HepG2 (cell line): ENCODE measurements around the gene LIMA1. TPM values are rescaled to one million over a fixed set of nuclear protein-coding genes. Genes with fewer than 3 reads are reported as not detected.

Experiments used
- CCAR2 ChIP-seq: fragments of 200-400 bp; formaldehyde crosslinking; optimal IDR thresholded peaks from 2 replicates; pipeline ENCODE3; 2018; ENCODE audit warnings: low read depth, mild to moderate bottlenecking, low read length, moderate library complexity
- CREB1 ChIP-seq, 2 experiments: fragments of 450-650 bp in 1 of 2; IDR thresholded peaks; 2 replicates each; pipeline ENCODE4 v1.6.1; 2016 to 2017; ENCODE audit warnings: control low read depth in 1 of 2, mild to moderate bottlenecking in 1 of 2, missing compliant biosample characterization in 1 of 2, missing genetic modification characterization in 1 of 2
- HHEX ChIP-seq: IDR thresholded peaks from 2 replicates; pipeline ENCODE4 v1.6.1; 2016; ENCODE audit warnings: control low read depth
- HNF4A ChIP-seq: sonication (generic); formaldehyde crosslinking; IDR thresholded peaks from 2 replicates; pipeline ENCODE4 v1.4.0; 2020; ENCODE audit warnings: missing genetic modification reagents
- MIXL1 ChIP-seq: IDR thresholded peaks from 2 replicates; pipeline ENCODE4 v1.6.1; 2016
- NR2F6 ChIP-seq, 2 experiments: IDR thresholded peaks; 2 replicates each; pipeline ENCODE4 v1.6.1; 2016; ENCODE audit warnings: antibody characterized with exemption in 1 of 2, mild to moderate bottlenecking in 1 of 2
- SNRNP70 ChIP-seq: fragments of 200-400 bp; formaldehyde crosslinking; IDR thresholded peaks from 2 replicates; pipeline ENCODE4 v1.6.1; 2017; ENCODE audit warnings: mild to moderate bottlenecking, low read depth, low read length, moderate library complexity
- ZNF124 ChIP-seq: sonication (generic); formaldehyde crosslinking; IDR thresholded peaks from 2 replicates; pipeline ENCODE4 v1.4.0; 2020; ENCODE audit warnings: missing genetic modification reagents
- ZNF33A ChIP-seq: sonication (generic); formaldehyde crosslinking; IDR thresholded peaks from 2 replicates; pipeline ENCODE4 v1.5.1; 2020; ENCODE audit warnings: missing genetic modification reagents, mild to moderate bottlenecking, moderate library complexity, borderline replicate concordance
- ZNF878 ChIP-seq: sonication (generic); formaldehyde crosslinking; IDR thresholded peaks from 2 replicates; pipeline ENCODE4 v1.8.1; 2023; ENCODE audit warnings: mild to moderate bottlenecking, missing genetic modification reagents, moderate library complexity
- polyA plus RNA-seq, 8 experiments: library from polyadenylated mRNA; depleted of rRNA in 3 of 8; stranded (reverse) in 7 of 8; unstranded in 1 of 8; fragments of >200 nt; fragmentation: Illumina TruSeq in 4 of 8; extraction: Trizol in 4 of 8; gene quantifications; 2 replicates each; pipeline versions ENCODE4 v1.2.1 to v1.2.3, GENCODE V29; 2011 to 2016; ENCODE audit warnings: low read depth in 4 of 8, missing spikeins in 1 of 8, mixed read lengths in 1 of 8; ENCODE audit not compliant: insufficient read depth in 1 of 8
- total RNA-seq, 5 experiments: library from RNA; depleted of rRNA; stranded (reverse); fragments of >200 nt; fragmentation: Illumina TruSeq; extraction: Trizol; gene quantifications; 2 replicates each; pipeline ENCODE4 v1.2.3, GENCODE V29; 2016; ENCODE audit warnings: low read depth in 1 of 5
- TF ChIP-seq, protein P1 (sequence below): sonication (generic); formaldehyde crosslinking; IDR thresholded peaks from 2 replicates; pipeline ENCODE4 v1.5.1; 2020; ENCODE audit warnings: mild to moderate bottlenecking, missing genetic modification reagents, moderate library complexity
- TF ChIP-seq, protein P2 (sequence below): sonication (generic); formaldehyde crosslinking; IDR thresholded peaks from 2 replicates; pipeline ENCODE4 v1.8.1; 2023; ENCODE audit warnings: missing genetic modification reagents, mild to moderate bottlenecking, borderline replicate concordance
- TF ChIP-seq, protein P3 (sequence below): sonication (generic); formaldehyde crosslinking; IDR thresholded peaks from 2 replicates; pipeline ENCODE4 v1.4.0; 2020; ENCODE audit warnings: missing genetic modification reagents
- TF ChIP-seq, protein P4 (sequence below): IDR thresholded peaks from 2 replicates; pipeline ENCODE4 v1.4.0; 2020; ENCODE audit warnings: mild to moderate bottlenecking, missing genetic modification reagents
- TF ChIP-seq, protein P5 (sequence below), 2 experiments: fragments of 450-650 bp in 1 of 2; sonication (generic) in 1 of 2; formaldehyde crosslinking; IDR thresholded peaks; 2 replicates each; pipeline versions ENCODE4 v1.5.0 to v1.8.0; 2020 to 2022; ENCODE audit warnings: mild to moderate bottlenecking in 1 of 2, missing genetic modification reagents in 1 of 2
- TF ChIP-seq, protein P6 (sequence below): sonication (generic); formaldehyde crosslinking; IDR thresholded peaks from 2 replicates; pipeline ENCODE4 v1.4.0; 2020; ENCODE audit warnings: missing genetic modification reagents

LIMA1 gene
- total and polyA plus RNA-seq, 2 of the 13 experiments (the other 11 are each of a cell fraction or from before 2014, with no cell fraction given), result 13.0 to 19.8 TPM

DNA sequence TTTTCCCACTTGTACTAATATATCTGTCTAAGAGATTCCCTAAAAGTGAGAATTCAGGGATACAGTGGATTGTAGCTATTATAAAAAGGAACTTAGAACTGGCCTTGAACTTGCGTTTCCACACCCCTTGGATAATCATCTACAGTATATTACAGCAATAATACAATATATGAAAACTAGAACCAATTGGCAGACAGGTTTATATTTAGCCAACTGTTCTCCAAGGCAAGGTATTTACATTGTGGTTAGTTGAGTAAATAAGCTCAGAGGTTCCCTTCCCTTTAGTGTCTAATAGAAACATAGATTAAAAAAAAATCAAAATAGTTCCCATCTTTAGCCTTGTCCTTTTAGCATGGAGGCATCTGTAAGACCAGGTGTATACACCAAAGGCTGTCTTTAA lies 42.1 kb downstream of the LIMA1 start (continued):
- TF ChIP-seq, protein P1, sequence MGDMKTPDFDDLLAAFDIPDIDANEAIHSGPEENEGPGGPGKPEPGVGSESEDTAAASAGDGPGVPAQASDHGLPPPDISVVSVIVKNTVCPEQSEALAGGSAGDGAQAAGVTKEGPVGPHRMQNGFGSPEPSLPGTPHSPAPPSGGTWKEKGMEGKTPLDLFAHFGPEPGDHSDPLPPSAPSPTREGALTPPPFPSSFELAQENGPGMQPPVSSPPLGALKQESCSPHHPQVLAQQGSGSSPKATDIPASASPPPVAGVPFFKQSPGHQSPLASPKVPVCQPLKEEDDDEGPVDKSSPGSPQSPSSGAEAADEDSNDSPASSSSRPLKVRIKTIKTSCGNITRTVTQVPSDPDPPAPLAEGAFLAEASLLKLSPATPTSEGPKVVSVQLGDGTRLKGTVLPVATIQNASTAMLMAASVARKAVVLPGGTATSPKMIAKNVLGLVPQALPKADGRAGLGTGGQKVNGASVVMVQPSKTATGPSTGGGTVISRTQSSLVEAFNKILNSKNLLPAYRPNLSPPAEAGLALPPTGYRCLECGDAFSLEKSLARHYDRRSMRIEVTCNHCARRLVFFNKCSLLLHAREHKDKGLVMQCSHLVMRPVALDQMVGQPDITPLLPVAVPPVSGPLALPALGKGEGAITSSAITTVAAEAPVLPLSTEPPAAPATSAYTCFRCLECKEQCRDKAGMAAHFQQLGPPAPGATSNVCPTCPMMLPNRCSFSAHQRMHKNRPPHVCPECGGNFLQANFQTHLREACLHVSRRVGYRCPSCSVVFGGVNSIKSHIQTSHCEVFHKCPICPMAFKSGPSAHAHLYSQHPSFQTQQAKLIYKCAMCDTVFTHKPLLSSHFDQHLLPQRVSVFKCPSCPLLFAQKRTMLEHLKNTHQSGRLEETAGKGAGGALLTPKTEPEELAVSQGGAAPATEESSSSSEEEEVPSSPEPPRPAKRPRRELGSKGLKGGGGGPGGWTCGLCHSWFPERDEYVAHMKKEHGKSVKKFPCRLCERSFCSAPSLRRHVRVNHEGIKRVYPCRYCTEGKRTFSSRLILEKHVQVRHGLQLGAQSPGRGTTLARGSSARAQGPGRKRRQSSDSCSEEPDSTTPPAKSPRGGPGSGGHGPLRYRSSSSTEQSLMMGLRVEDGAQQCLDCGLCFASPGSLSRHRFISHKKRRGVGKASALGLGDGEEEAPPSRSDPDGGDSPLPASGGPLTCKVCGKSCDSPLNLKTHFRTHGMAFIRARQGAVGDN, result no peak
- TF ChIP-seq, protein P2, sequence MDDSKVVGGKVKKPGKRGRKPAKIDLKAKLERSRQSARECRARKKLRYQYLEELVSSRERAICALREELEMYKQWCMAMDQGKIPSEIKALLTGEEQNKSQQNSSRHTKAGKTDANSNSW (CRISPR knock-in tag), result no peak
- TF ChIP-seq ZNF124 (CRISPR knock-in tag) (no peak), ZNF878 (no peak), CCAR2 (no peak), SNRNP70 (no peak), CREB1 (IDR thresholded peaks at IDR 0.05) (no peak), CREB1 (CRISPR knock-in tag; IDR thresholded peaks at IDR 0.05) (peak; percentile 43; the same call in 1 of the 2 replicates), NR2F6 (IDR thresholded peaks at IDR 0.05) (peak; percentile 50; the same call in 1 of the 2 replicates), NR2F6 (CRISPR knock-in tag; IDR thresholded peaks at IDR 0.05) (peak; percentile 42; the same call in 1 of the 2 replicates), ZNF33A (CRISPR knock-in tag) (no peak), MIXL1 (CRISPR knock-in tag) (peak; percentile 90), HNF4A (CRISPR knock-in tag) (peak; percentile 61), HHEX (CRISPR knock-in tag) (peak; percentile 87)
- TF ChIP-seq, protein P3, sequence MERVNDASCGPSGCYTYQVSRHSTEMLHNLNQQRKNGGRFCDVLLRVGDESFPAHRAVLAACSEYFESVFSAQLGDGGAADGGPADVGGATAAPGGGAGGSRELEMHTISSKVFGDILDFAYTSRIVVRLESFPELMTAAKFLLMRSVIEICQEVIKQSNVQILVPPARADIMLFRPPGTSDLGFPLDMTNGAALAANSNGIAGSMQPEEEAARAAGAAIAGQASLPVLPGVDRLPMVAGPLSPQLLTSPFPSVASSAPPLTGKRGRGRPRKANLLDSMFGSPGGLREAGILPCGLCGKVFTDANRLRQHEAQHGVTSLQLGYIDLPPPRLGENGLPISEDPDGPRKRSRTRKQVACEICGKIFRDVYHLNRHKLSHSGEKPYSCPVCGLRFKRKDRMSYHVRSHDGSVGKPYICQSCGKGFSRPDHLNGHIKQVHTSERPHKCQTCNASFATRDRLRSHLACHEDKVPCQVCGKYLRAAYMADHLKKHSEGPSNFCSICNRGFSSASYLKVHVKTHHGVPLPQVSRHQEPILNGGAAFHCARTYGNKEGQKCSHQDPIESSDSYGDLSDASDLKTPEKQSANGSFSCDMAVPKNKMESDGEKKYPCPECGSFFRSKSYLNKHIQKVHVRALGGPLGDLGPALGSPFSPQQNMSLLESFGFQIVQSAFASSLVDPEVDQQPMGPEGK (CRISPR knock-in tag), result no peak
- TF ChIP-seq, protein P4, sequence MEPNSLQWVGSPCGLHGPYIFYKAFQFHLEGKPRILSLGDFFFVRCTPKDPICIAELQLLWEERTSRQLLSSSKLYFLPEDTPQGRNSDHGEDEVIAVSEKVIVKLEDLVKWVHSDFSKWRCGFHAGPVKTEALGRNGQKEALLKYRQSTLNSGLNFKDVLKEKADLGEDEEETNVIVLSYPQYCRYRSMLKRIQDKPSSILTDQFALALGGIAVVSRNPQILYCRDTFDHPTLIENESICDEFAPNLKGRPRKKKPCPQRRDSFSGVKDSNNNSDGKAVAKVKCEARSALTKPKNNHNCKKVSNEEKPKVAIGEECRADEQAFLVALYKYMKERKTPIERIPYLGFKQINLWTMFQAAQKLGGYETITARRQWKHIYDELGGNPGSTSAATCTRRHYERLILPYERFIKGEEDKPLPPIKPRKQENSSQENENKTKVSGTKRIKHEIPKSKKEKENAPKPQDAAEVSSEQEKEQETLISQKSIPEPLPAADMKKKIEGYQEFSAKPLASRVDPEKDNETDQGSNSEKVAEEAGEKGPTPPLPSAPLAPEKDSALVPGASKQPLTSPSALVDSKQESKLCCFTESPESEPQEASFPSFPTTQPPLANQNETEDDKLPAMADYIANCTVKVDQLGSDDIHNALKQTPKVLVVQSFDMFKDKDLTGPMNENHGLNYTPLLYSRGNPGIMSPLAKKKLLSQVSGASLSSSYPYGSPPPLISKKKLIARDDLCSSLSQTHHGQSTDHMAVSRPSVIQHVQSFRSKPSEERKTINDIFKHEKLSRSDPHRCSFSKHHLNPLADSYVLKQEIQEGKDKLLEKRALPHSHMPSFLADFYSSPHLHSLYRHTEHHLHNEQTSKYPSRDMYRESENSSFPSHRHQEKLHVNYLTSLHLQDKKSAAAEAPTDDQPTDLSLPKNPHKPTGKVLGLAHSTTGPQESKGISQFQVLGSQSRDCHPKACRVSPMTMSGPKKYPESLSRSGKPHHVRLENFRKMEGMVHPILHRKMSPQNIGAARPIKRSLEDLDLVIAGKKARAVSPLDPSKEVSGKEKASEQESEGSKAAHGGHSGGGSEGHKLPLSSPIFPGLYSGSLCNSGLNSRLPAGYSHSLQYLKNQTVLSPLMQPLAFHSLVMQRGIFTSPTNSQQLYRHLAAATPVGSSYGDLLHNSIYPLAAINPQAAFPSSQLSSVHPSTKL (CRISPR knock-in tag), result peak; percentile 93
- TF ChIP-seq, protein P5, sequence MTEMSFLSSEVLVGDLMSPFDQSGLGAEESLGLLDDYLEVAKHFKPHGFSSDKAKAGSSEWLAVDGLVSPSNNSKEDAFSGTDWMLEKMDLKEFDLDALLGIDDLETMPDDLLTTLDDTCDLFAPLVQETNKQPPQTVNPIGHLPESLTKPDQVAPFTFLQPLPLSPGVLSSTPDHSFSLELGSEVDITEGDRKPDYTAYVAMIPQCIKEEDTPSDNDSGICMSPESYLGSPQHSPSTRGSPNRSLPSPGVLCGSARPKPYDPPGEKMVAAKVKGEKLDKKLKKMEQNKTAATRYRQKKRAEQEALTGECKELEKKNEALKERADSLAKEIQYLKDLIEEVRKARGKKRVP (CRISPR knock-in tag; IDR thresholded peaks at IDR 0.05), result no peak
- TF ChIP-seq, protein P6, sequence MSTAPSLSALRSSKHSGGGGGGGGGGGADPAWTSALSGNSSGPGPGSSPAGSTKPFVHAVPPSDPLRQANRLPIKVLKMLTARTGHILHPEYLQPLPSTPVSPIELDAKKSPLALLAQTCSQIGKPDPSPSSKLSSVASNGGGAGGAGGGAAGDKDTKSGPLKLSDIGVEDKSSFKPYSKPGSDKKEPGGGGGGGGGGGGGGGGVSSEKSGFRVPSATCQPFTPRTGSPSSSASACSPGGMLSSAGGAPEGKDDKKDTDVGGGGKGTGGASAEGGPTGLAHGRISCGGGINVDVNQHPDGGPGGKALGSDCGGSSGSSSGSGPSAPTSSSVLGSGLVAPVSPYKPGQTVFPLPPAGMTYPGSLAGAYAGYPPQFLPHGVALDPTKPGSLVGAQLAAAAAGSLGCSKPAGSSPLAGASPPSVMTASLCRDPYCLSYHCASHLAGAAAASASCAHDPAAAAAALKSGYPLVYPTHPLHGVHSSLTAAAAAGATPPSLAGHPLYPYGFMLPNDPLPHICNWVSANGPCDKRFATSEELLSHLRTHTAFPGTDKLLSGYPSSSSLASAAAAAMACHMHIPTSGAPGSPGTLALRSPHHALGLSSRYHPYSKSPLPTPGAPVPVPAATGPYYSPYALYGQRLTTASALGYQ, result peak; percentile 83
